ENCODE data around the gene LRRFIP1.
"Not testable (repeated sequence)": the region's sequence is repeated elsewhere in the genome, so short reads cannot be mapped to it uniquely, and the experiment has no call there.

The LRRFIP1 gene

GRCh38 chr2:237597196-237598145 lies 29.9 kb upstream of the LRRFIP1 start:
- no peak for DNase-seq

- no peak for DNase-seq
These were observed 28.7 kb upstream of the LRRFIP1 start for GRCh38 chr2:237598468-237599208.

- DNase-seq: no peak
These were observed 27.8 kb upstream of the LRRFIP1 start for GRCh38 chr2:237599465-237600110.

GRCh38 chr2:237600205-237600846 lies 27.1 kb upstream of the LRRFIP1 start:
- no peak for DNase-seq

- no peak for DNase-seq
These were observed 25.8 kb upstream of the LRRFIP1 start for GRCh38 chr2:237601453-237602116.

GRCh38 chr2:237602409-237602808 lies 25.0 kb upstream of the LRRFIP1 start:
- DNase-seq: no peak

- no peak for DNase-seq
These were observed 24.2 kb upstream of the LRRFIP1 start for GRCh38 chr2:237603049-237603717.

- no peak for DNase-seq
These were observed 23.5 kb upstream of the LRRFIP1 start for GRCh38 chr2:237603718-237604362.

GRCh38 chr2:237604391-237604790 lies 23.0 kb upstream of the LRRFIP1 start:
- no peak for DNase-seq

GRCh38 chr2:237604960-237605359 lies 22.4 kb upstream of the LRRFIP1 start:
- no peak for DNase-seq

- not testable (repeated sequence) for DNase-seq
These were observed 20.9 kb upstream of the LRRFIP1 start for GRCh38 chr2:237606522-237606921.

GRCh38 chr2:237612527-237613357 lies 14.6 kb upstream of the LRRFIP1 start:
- DNase-seq: no peak

- no peak for DNase-seq
These were observed 13.7 kb upstream of the LRRFIP1 start for GRCh38 chr2:237613679-237614078.

GRCh38 chr2:237614151-237614720 lies 13.2 kb upstream of the LRRFIP1 start:
- DNase-seq: no peak

- no peak for DNase-seq
These were observed 11.6 kb upstream of the LRRFIP1 start for GRCh38 chr2:237615631-237616249.

GRCh38 chr2:237616373-237616733 lies 11.0 kb upstream of the LRRFIP1 start:
- no peak for DNase-seq

GRCh38 chr2:237616734-237617586 lies 10.4 kb upstream of the LRRFIP1 start:
- DNase-seq: no peak

- DNase-seq: no peak
These were observed 9.8 kb upstream of the LRRFIP1 start for GRCh38 chr2:237617587-237617982.

- DNase-seq: no peak
These were observed 8.9 kb upstream of the LRRFIP1 start for GRCh38 chr2:237618449-237618848.

Data from NCI-H1930 (cell line).